HepG2 (cell line): Measurements from ENCODE around the gene FUNDC1. TPM values are rescaled to one million over a fixed set of nuclear protein-coding genes. Genes with fewer than 3 reads are reported as not detected.
"Not testable (repeated sequence)": the region's sequence is repeated elsewhere in the genome, so short reads cannot be mapped to it uniquely, and the experiment has no call there.

Experiments
- ATAC-seq: fragments of 200-7000 bp; cut with Tn5 transposase; 3 replicates; pipeline ENCODE4 v1.9.1; 2020; ENCODE audit warnings: mild to moderate bottlenecking, moderate library complexity
- BruUV-seq: library from RNA; stranded (reverse); fragments of 400-500 nt; replicated peaks from 2 replicates; lab custom pipeline; 2021; lab: Mats Ljungman, UMichigan
- CTCF ChIA-PET: fragments of 300-600 bp; formaldehyde crosslinking; extraction: SDS; loops from one replicate; lab custom pipeline; 2021; ENCODE audit warnings: low total read pairs, inconsistent platforms, low intra/inter-chr PET ratio; lab: Yijun Ruan, JAX
- POLR2A ChIA-PET: fragments of 350-600 bp; sonication (Branson Sonifier 250); formaldehyde crosslinking; loops from one replicate; lab custom pipeline; 2020; ENCODE audit warnings: antibody characterized with exemption, inconsistent platforms; lab: Yijun Ruan, JAX
- DNase-seq: peaks from one replicate; pipeline ENCODE4 v3.0.0-alpha.2; 2015; ENCODE audit warnings: low spot score
- FAIRE-seq: peaks from 3 replicates; lab custom pipeline; 2011; peaks lifted over from hg19 to GRCh38; lab: Jason Lieb, UNC
- H2AFZ ChIP-seq: one replicate; pipeline ENCODE4 v1.6.1; 2011; ENCODE audit warnings: low read length, inconsistent platforms
- H3K27ac ChIP-seq: fragments of 300-600 bp; 3 replicates; pipeline ENCODE4 v1.8.0; 2011; ENCODE audit warnings: mixed run types, mild to moderate bottlenecking, mixed read lengths, low read length, inconsistent platforms; ENCODE audit not compliant: insufficient read depth; ENCODE audit errors: extremely low read length
- H3K27me3 ChIP-seq, 2 experiments: fragments of 200-600 bp in 1 of 2; 2 replicates in 1 of 2; 3 replicates in 1 of 2; pipeline versions ENCODE4 v1.6.0 to v1.8.0; 2011; ENCODE audit warnings: low read length in 2 of 2, mild to moderate bottlenecking in 2 of 2, moderate library complexity in 2 of 2, inconsistent platforms in 1 of 2; ENCODE audit not compliant: insufficient read depth in 2 of 2, control insufficient read depth in 1 of 2
- H3K36me3 ChIP-seq, 2 experiments: fragments of 200-600 bp in 1 of 2; replicated peaks in 1 of 2; 2 replicates in 1 of 2; 3 replicates in 1 of 2; pipeline versions ENCODE4 v1.5.1 to v1.8.0; 2011; ENCODE audit warnings: low read length in 2 of 2, inconsistent platforms in 1 of 2; ENCODE audit not compliant: insufficient read depth in 2 of 2, control insufficient read depth in 1 of 2
- H3K4me1 ChIP-seq: 2 replicates; pipeline ENCODE4 v1.5.1; 2012; ENCODE audit warnings: low read length, inconsistent platforms; ENCODE audit not compliant: insufficient read depth
- H3K4me2 ChIP-seq: 2 replicates; pipeline ENCODE4 v1.6.0; 2011; ENCODE audit warnings: low read depth, low read length, inconsistent platforms
- H3K4me3 ChIP-seq, 3 experiments: fragments of 200-600 bp in 1 of 3; sonication (generic), shearing (Covaris generic) in 1 of 3; replicated peaks in 1 of 3; 2 replicates each; pipeline ENCODE4 v1.5.1; 2011 to 2016; ENCODE audit warnings: low read length in 3 of 3, inconsistent platforms in 2 of 3, low read depth in 2 of 3, mild to moderate bottlenecking in 2 of 3, control low read depth in 1 of 3, mixed read lengths in 1 of 3; ENCODE audit not compliant: insufficient read depth in 1 of 3
- H3K79me2 ChIP-seq: one replicate; pipeline ENCODE4 v1.6.1; 2011; ENCODE audit warnings: low read length, inconsistent platforms; ENCODE audit not compliant: insufficient read depth
- H3K9ac ChIP-seq: 2 replicates; pipeline ENCODE4 v1.6.0; 2011; ENCODE audit warnings: mild to moderate bottlenecking, low read depth, low read length, inconsistent platforms; ENCODE audit not compliant: insufficient read depth
- H3K9me3 ChIP-seq: 2 replicates; pipeline ENCODE4 v1.5.1; 2012; ENCODE audit warnings: mild to moderate bottlenecking, low read length
- H4K20me1 ChIP-seq: 2 replicates; pipeline ENCODE4 v1.6.0; 2011; ENCODE audit warnings: inconsistent platforms, mild to moderate bottlenecking, low read length, moderate library complexity; ENCODE audit not compliant: insufficient read depth
- NPAS2 ChIP-seq: sonication (generic); formaldehyde crosslinking; IDR thresholded peaks from 2 replicates; pipeline ENCODE4 v1.8.0; 2022; ENCODE audit warnings: mild to moderate bottlenecking, missing genetic modification reagents, borderline replicate concordance
- TCF7L2 ChIP-seq: IDR thresholded peaks from 2 replicates; pipeline ENCODE4 v1.6.1; 2011; ENCODE audit warnings: mild to moderate bottlenecking, low read depth, low read length, moderate library complexity
- WGBS: methylation state at CpG from one replicate; pipeline ENCODE4 v1.1.6; 2017; ENCODE audit warnings: low lambda C conversion rate; 5-methylcytosine and 5-hydroxymethylcytosine counted together
- in situ Hi-C: cut with HindIII; loops from 2 replicates; pipeline ENCODE4 v1.10.0; 2017; ENCODE audit warnings: low pct_unique_long_range_greater_than_20kb; ENCODE audit not compliant: extremely low pct_ligation_motif_present
- intact Hi-C: fragments of 100-400 bp; cut with micrococcal nuclease; formaldehyde crosslinking; loops from one replicate; pipeline ENCODE4 v1.10.0; 2022; ENCODE audit not compliant: unreplicated experiment
- polyA plus RNA-seq, 8 experiments: library from polyadenylated mRNA; depleted of rRNA in 3 of 8; stranded (reverse) in 7 of 8; unstranded in 1 of 8; fragments of >200 nt; fragmentation: Illumina TruSeq in 4 of 8; extraction: Trizol in 4 of 8; gene quantifications; 2 replicates each; pipeline versions ENCODE4 v1.2.1 to v1.2.3, GENCODE V29; 2011 to 2016; ENCODE audit warnings: low read depth in 4 of 8, missing spikeins in 1 of 8, mixed read lengths in 1 of 8; ENCODE audit not compliant: insufficient read depth in 1 of 8
- total RNA-seq, 5 experiments: library from RNA; depleted of rRNA; stranded (reverse); fragments of >200 nt; fragmentation: Illumina TruSeq; extraction: Trizol; gene quantifications; 2 replicates each; pipeline ENCODE4 v1.2.3, GENCODE V29; 2016; ENCODE audit warnings: low read depth in 1 of 5
- TF ChIP-seq, protein P1 (sequence below): sonication (generic); formaldehyde crosslinking; IDR thresholded peaks from 2 replicates; pipeline ENCODE4 v1.4.0; 2020; ENCODE audit warnings: missing genetic modification reagents, borderline replicate concordance
- TF ChIP-seq, protein P2 (sequence below), 2 experiments: fragments of 450-650 bp in 1 of 2; sonication (generic) in 1 of 2; formaldehyde crosslinking in 1 of 2; IDR thresholded peaks; 2 replicates each; pipeline versions ENCODE4 v1.6.1 to v1.8.0; 2016 to 2022; ENCODE audit warnings: antibody characterized with exemption in 1 of 2, mild to moderate bottlenecking in 1 of 2, missing genetic modification reagents in 1 of 2

FUNDC1 gene
- total and polyA plus RNA-seq, 2 of the 13 experiments (the other 11 are each of a cell fraction or from before 2014, with no cell fraction given): 11.9 to 13.9 TPM

DNA sequence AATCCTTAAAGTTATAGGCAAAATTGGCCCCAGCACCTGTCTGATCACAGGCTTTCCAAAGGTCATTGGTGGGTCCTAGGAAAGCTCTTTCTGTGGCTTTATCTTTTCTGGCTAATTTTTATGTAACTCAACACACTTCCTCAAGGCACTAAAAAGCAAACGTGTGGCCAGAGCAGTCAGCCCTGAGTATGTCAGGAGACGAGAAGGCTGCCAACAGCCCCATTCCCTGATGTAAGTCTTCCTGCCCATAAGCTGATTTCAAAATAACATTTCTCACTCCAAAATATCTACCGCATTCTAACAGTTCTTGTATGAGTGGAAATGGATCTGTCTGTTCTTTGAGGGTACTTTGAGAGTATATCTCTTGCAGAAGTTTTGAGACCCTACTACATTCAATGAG, 25.5 kb upstream of the FUNDC1 start (continued):
- TF ChIP-seq, protein P1, sequence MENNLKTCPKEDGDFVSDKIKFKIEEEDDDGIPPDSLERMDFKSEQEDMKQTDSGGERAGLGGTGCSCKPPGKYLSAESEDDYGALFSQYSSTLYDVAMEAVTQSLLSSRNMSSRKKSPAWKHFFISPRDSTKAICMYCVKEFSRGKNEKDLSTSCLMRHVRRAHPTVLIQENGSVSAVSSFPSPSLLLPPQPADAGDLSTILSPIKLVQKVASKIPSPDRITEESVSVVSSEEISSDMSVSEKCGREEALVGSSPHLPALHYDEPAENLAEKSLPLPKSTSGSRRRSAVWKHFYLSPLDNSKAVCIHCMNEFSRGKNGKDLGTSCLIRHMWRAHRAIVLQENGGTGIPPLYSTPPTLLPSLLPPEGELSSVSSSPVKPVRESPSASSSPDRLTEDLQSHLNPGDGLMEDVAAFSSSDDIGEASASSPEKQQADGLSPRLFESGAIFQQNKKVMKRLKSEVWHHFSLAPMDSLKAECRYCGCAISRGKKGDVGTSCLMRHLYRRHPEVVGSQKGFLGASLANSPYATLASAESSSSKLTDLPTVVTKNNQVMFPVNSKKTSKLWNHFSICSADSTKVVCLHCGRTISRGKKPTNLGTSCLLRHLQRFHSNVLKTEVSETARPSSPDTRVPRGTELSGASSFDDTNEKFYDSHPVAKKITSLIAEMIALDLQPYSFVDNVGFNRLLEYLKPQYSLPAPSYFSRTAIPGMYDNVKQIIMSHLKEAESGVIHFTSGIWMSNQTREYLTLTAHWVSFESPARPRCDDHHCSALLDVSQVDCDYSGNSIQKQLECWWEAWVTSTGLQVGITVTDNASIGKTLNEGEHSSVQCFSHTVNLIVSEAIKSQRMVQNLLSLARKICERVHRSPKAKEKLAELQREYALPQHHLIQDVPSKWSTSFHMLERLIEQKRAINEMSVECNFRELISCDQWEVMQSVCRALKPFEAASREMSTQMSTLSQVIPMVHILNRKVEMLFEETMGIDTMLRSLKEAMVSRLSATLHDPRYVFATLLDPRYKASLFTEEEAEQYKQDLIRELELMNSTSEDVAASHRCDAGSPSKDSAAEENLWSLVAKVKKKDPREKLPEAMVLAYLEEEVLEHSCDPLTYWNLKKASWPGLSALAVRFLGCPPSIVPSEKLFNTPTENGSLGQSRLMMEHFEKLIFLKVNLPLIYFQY (CRISPR knock-in tag): no peak
- TF ChIP-seq TCF7L2 (no peak), NPAS2 (CRISPR knock-in tag) (no peak)
- TF ChIP-seq, protein P2, sequence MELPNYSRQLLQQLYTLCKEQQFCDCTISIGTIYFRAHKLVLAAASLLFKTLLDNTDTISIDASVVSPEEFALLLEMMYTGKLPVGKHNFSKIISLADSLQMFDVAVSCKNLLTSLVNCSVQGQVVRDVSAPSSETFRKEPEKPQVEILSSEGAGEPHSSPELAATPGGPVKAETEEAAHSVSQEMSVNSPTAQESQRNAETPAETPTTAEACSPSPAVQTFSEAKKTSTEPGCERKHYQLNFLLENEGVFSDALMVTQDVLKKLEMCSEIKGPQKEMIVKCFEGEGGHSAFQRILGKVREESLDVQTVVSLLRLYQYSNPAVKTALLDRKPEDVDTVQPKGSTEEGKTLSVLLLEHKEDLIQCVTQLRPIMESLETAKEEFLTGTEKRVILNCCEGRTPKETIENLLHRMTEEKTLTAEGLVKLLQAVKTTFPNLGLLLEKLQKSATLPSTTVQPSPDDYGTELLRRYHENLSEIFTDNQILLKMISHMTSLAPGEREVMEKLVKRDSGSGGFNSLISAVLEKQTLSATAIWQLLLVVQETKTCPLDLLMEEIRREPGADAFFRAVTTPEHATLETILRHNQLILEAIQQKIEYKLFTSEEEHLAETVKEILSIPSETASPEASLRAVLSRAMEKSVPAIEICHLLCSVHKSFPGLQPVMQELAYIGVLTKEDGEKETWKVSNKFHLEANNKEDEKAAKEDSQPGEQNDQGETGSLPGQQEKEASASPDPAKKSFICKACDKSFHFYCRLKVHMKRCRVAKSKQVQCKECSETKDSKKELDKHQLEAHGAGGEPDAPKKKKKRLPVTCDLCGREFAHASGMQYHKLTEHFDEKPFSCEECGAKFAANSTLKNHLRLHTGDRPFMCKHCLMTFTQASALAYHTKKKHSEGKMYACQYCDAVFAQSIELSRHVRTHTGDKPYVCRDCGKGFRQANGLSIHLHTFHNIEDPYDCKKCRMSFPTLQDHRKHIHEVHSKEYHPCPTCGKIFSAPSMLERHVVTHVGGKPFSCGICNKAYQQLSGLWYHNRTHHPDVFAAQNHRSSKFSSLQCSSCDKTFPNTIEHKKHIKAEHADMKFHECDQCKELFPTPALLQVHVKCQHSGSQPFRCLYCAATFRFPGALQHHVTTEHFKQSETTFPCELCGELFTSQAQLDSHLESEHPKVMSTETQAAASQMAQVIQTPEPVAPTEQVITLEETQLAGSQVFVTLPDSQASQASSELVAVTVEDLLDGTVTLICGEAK (IDR thresholded peaks at IDR 0.05): no peak
- TF ChIP-seq, protein P2 (CRISPR knock-in tag; IDR thresholded peaks at IDR 0.05): no peak

DNA sequence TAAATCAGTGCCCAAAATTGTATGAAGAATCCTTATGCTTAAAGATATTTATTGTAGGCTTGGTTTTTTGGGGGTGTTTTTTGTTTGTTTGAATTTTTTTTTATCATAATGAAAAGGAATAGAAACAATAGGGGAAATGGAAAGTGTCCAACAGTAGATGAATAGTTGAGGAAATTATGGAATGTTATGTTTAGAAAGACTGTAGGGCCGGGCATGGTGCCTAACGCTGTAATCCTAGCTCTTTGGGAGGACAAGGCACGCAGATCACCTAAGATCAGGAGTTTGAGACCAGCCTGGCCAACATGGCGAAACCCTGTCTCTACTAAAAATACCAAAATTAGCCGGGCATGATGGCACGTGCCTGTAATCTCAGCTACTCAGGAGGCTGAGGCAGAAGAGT, 19.2 kb upstream of the FUNDC1 start:
- H3K4me3 ChIP-seq, H3K36me3 ChIP-seq, ATAC-seq, H3K79me2 ChIP-seq, FAIRE-seq, H3K4me2 ChIP-seq, H3K4me1 ChIP-seq, CTCF ChIA-PET, DNase-seq, H2AFZ ChIP-seq, H3K9ac ChIP-seq, intact Hi-C loops, BruUV-seq, H3K9me3 ChIP-seq, H4K20me1 ChIP-seq, in situ Hi-C loops, H3K27ac ChIP-seq, H3K27me3 ChIP-seq: not testable (repeated sequence)
- WGBS: 59% methylated on average over 6 of the region's 6 CpGs
- POLR2A ChIA-PET: interaction anchor here (0.7 kb wide), 1 partner anchor 327 kb away, joined by 3 read pairs; no protein-coding TSS in a partner anchor
